ENCODE measurements around the gene DNAH1. TPM values are rescaled to one million over a fixed set of nuclear protein-coding genes. Genes with fewer than 3 reads are reported as not detected.

DNAH1 gene
- total RNA-seq, 1 experiment from 2014 or later = 8.3 TPM

GRCh38 chr3:52431459-52432223 is 115.5 kb downstream of the DNAH1 start:
- Histone ChIP-seq H3K4me3 (ENCODE audit: low read length) (no peak overlapping the region), H3K36me3 (ENCODE audit: insufficient read depth, low read length) (no peaks in the 10 kb centered on the region), H3K79me2 (ENCODE audit: low read length) (no peaks in the 10 kb centered on the region), H3K4me1 (ENCODE audit: low read length) (peaks cover 4% of the 10 kb centered on the region; the same call in 1 of the 2 replicates), H3K4me2 (ENCODE audit: low read depth, low read length, poor library complexity, severe bottlenecking) (no peak overlapping the region), H3K27me3 (ENCODE audit: low read length) (no peaks in the 10 kb centered on the region; the same call in 1 of the 2 replicates), H2AFZ (ENCODE audit: low read length) (no peak overlapping the region), H3K27ac (ENCODE audit: low read length) (no peak overlapping the region), H4K20me1 (ENCODE audit: insufficient read depth, low read depth, low read length) (no peaks in the 10 kb centered on the region; the same call in 1 of the 2 replicates), H3K9ac (ENCODE audit: low read length) (no peak overlapping the region), H3K9me3 (ENCODE audit: low read length) (no peaks in the 10 kb centered on the region), H3K9me2 (replicated peaks; ENCODE audit: insufficient read depth, low read length) (no peaks in the 10 kb centered on the region)
- no peak for DNase-seq

- Histone ChIP-seq H3K79me2 (ENCODE audit: low read length) (no peaks in the 10 kb centered on the region), H3K9me2 (replicated peaks; ENCODE audit: insufficient read depth, low read length) (no peaks in the 10 kb centered on the region), H3K27ac (ENCODE audit: low read length) (no peak overlapping the region), H3K9ac (ENCODE audit: low read length) (no peak overlapping the region), H3K9me3 (ENCODE audit: low read length) (no peaks in the 10 kb centered on the region), H3K36me3 (ENCODE audit: insufficient read depth, low read length) (no peaks in the 10 kb centered on the region), H4K20me1 (ENCODE audit: insufficient read depth, low read depth, low read length) (no peaks in the 10 kb centered on the region; the same call in 1 of the 2 replicates), H3K27me3 (ENCODE audit: low read length) (no peaks in the 10 kb centered on the region; the same call in 1 of the 2 replicates), H2AFZ (ENCODE audit: low read length) (no peak overlapping the region), H3K4me1 (ENCODE audit: low read length) (peaks cover 4% of the 10 kb centered on the region; the same call in 1 of the 2 replicates), H3K4me3 (ENCODE audit: low read length) (no peak overlapping the region), H3K4me2 (ENCODE audit: low read depth, low read length, poor library complexity, severe bottlenecking) (no peak overlapping the region)
- no peak for DNase-seq
These were observed 116.1 kb downstream of the DNAH1 start for GRCh38 chr3:52432225-52432624.

DNA sequence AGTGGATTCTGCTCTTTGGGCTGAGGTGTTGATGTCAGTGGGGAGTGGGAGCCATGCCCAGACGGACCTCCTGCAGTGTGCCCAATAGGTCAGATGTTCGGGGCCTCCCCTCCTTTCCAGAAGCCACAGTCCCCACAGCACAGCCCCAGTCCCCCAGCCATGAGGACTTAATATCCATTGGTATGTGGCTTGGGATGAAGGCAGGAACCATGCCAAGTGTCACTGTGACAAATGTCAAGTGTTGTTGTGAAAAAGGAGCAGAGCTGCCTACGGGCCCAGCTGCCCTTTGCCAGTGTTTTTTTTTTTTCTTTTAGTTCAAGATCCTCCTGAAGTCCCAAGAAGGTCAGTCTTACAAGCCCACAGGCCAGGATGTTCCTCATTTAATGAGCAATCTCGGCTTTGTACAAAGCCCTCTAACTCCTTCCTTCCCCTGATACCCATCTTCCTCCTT is 116.6 kb downstream of the DNAH1 start:
- Histone ChIP-seq H3K9me2 (replicated peaks; ENCODE audit: insufficient read depth, low read length) (no peaks in the 10 kb centered on the region), H3K9ac (ENCODE audit: low read length) (no peak overlapping the region), H3K9me3 (ENCODE audit: low read length) (no peaks in the 10 kb centered on the region), H3K4me2 (ENCODE audit: low read depth, low read length, poor library complexity, severe bottlenecking) (no peak overlapping the region), H4K20me1 (ENCODE audit: insufficient read depth, low read depth, low read length) (no peaks in the 10 kb centered on the region; the same call in 1 of the 2 replicates), H2AFZ (ENCODE audit: low read length) (no peak overlapping the region), H3K27me3 (ENCODE audit: low read length) (no peaks in the 10 kb centered on the region; the same call in 1 of the 2 replicates), H3K27ac (ENCODE audit: low read length) (no peak overlapping the region), H3K4me1 (ENCODE audit: low read length) (peaks cover 4% of the 10 kb centered on the region; the same call in 1 of the 2 replicates), H3K36me3 (ENCODE audit: insufficient read depth, low read length) (no peaks in the 10 kb centered on the region), H3K79me2 (ENCODE audit: low read length) (no peaks in the 10 kb centered on the region), H3K4me3 (ENCODE audit: low read length) (no peak overlapping the region)
- no peak for DNase-seq

DNA sequence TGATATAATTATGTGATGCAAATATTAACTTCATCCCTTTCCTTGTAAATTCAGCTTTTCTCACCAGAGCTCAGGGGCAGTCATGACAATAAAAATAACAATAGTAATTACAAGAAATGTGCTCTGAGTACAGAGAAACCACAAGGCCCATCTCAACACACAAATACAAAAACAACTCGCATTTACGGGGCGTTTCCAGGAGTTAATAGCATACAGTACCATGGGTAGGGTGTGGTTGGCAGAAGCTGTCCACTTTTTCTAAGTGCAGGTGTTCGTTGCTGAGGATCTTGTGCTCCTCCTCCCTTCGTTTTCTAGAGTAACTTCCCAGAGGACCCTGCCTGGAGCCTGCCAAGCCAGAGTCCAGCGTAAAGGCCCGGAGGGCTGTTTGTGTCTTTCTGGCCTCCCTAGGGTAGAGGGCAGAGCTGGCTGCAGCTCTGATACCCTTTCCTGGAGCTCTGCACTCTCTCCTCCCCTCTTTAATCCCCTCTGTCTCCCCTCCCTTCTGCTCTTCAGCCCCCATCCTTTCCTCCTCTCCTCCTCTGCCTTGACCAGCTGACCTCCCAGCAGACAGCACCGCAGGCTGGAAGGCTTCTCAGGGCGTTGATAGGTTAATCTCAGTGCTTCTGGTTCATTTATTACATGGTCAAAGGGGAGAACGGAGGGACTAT is 117.3 kb downstream of the DNAH1 start:
- Histone ChIP-seq H3K4me3 (ENCODE audit: low read length) (no peak overlapping the region), H3K27me3 (ENCODE audit: low read length) (no peaks in the 10 kb centered on the region), H3K36me3 (ENCODE audit: insufficient read depth, low read length) (no peaks in the 10 kb centered on the region), H4K20me1 (ENCODE audit: insufficient read depth, low read depth, low read length) (no peaks in the 10 kb centered on the region), H3K9me2 (replicated peaks; ENCODE audit: insufficient read depth, low read length) (no peaks in the 10 kb centered on the region), H3K79me2 (ENCODE audit: low read length) (no peaks in the 10 kb centered on the region), H3K9me3 (ENCODE audit: low read length) (no peaks in the 10 kb centered on the region), H3K9ac (ENCODE audit: low read length) (no peak overlapping the region), H3K4me2 (ENCODE audit: low read depth, low read length, poor library complexity, severe bottlenecking) (no peak overlapping the region), H3K4me1 (ENCODE audit: low read length) (peaks cover 4% of the 10 kb centered on the region; the same call in 1 of the 2 replicates), H3K27ac (ENCODE audit: low read length) (no peak overlapping the region), H2AFZ (ENCODE audit: low read length) (no peak overlapping the region)
- no peak for DNase-seq

- Histone ChIP-seq H2AFZ (ENCODE audit: low read length) (no peak overlapping the region), H3K79me2 (ENCODE audit: low read length) (no peaks in the 10 kb centered on the region), H3K36me3 (ENCODE audit: insufficient read depth, low read length) (no peaks in the 10 kb centered on the region), H3K9me3 (ENCODE audit: low read length) (no peaks in the 10 kb centered on the region), H3K4me1 (ENCODE audit: low read length) (no peaks in the 10 kb centered on the region), H3K27me3 (ENCODE audit: low read length) (no peaks in the 10 kb centered on the region), H3K9me2 (replicated peaks; ENCODE audit: insufficient read depth, low read length) (no peaks in the 10 kb centered on the region), H3K27ac (ENCODE audit: low read length) (no peak overlapping the region), H3K4me2 (ENCODE audit: low read depth, low read length, poor library complexity, severe bottlenecking) (no peak overlapping the region), H3K9ac (ENCODE audit: low read length) (no peak overlapping the region), H3K4me3 (ENCODE audit: low read length) (no peak overlapping the region), H4K20me1 (ENCODE audit: insufficient read depth, low read depth, low read length) (no peaks in the 10 kb centered on the region)
- no peak for DNase-seq
These were observed 117.9 kb downstream of the DNAH1 start for GRCh38 chr3:52433996-52434479.

GRCh38 chr3:52434491-52435115 is 118.5 kb downstream of the DNAH1 start:
- Histone ChIP-seq H3K79me2 (ENCODE audit: low read length) (no peaks in the 10 kb centered on the region), H2AFZ (ENCODE audit: low read length) (no peak overlapping the region), H3K4me2 (ENCODE audit: low read depth, low read length, poor library complexity, severe bottlenecking) (no peak overlapping the region), H3K4me1 (ENCODE audit: low read length) (no peaks in the 10 kb centered on the region), H3K27ac (ENCODE audit: low read length) (no peak overlapping the region), H3K36me3 (ENCODE audit: insufficient read depth, low read length) (no peaks in the 10 kb centered on the region), H3K9me3 (ENCODE audit: low read length) (no peaks in the 10 kb centered on the region), H4K20me1 (ENCODE audit: insufficient read depth, low read depth, low read length) (no peaks in the 10 kb centered on the region), H3K9ac (ENCODE audit: low read length) (no peak overlapping the region), H3K4me3 (ENCODE audit: low read length) (no peak overlapping the region), H3K27me3 (ENCODE audit: low read length) (no peaks in the 10 kb centered on the region), H3K9me2 (replicated peaks; ENCODE audit: insufficient read depth, low read length) (no peaks in the 10 kb centered on the region)
- DNase-seq = no peak

DNA sequence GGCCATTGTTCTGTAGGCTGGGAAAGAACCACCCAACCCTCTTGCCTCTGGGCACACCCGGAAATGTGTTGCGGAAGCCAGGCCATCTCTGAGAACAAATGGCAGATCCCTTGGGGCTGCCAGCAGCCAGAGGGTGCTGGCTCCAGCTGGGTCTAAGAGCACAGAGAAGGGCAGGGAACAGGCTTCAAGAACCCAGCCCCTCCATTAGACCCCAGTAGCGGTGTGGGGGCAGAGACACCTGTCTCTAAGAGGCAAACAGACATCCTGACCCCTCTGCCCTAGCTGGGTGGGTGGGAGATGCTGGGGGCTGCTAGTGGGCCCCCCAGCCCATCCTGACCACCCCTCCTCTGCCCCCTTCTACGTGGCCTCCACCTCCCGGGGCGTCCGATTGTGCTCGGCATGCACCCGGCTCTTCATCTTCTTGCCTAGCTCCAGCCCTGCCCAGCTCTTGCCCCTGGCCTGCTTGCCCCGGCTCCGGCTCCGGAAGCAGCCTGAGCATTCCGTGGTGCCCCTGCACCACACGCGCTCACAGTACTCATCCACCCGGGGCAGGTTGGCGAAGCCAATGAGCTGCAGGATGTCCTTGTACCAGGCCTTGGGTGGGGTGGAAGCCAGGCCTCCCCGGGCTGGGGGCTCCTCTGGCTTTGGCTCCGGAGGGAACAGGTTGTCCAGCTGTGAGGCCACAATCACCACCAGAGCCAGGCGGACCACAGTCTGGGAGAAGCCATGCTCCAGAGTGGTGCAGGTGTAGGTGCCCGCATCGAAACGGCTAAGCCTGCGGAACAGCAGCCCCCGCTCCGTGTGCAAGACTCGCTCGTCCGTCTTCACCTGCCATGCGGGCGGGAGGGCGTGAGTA is 119.4 kb downstream of the DNAH1 start:
- Histone ChIP-seq H3K4me2 (ENCODE audit: low read depth, low read length, poor library complexity, severe bottlenecking) (no peak overlapping the region), H2AFZ (ENCODE audit: low read length) (no peak overlapping the region), H3K4me1 (ENCODE audit: low read length) (no peaks in the 10 kb centered on the region), H4K20me1 (ENCODE audit: insufficient read depth, low read depth, low read length) (no peaks in the 10 kb centered on the region), H3K9me3 (ENCODE audit: low read length) (no peaks in the 10 kb centered on the region), H3K9me2 (replicated peaks; ENCODE audit: insufficient read depth, low read length) (no peaks in the 10 kb centered on the region), H3K79me2 (ENCODE audit: low read length) (no peaks in the 10 kb centered on the region), H3K27me3 (ENCODE audit: low read length) (no peaks in the 10 kb centered on the region), H3K4me3 (ENCODE audit: low read length) (no peak overlapping the region), H3K36me3 (ENCODE audit: insufficient read depth, low read length) (no peaks in the 10 kb centered on the region), H3K9ac (ENCODE audit: low read length) (no peak overlapping the region), H3K27ac (ENCODE audit: low read length) (no peak overlapping the region)
- DNase-seq = no peak

Data from Karpas-422 (cell line).